HG03378 (cell line): ENCODE data around the gene WDR38.

ENCODE experiments used
- ATAC-seq: cut with Tn5 transposase; IDR thresholded peaks from one replicate; pipeline ENCODE4 v1.9.1; 2021; ENCODE audit warnings: mild to moderate bottlenecking, moderate library complexity; ENCODE audit not compliant: unreplicated experiment

Gene WDR38

GRCh38 chr9:124857533-124858162 is 4.4 kb downstream of the WDR38 start:
- no peak for ATAC-seq

DNA sequence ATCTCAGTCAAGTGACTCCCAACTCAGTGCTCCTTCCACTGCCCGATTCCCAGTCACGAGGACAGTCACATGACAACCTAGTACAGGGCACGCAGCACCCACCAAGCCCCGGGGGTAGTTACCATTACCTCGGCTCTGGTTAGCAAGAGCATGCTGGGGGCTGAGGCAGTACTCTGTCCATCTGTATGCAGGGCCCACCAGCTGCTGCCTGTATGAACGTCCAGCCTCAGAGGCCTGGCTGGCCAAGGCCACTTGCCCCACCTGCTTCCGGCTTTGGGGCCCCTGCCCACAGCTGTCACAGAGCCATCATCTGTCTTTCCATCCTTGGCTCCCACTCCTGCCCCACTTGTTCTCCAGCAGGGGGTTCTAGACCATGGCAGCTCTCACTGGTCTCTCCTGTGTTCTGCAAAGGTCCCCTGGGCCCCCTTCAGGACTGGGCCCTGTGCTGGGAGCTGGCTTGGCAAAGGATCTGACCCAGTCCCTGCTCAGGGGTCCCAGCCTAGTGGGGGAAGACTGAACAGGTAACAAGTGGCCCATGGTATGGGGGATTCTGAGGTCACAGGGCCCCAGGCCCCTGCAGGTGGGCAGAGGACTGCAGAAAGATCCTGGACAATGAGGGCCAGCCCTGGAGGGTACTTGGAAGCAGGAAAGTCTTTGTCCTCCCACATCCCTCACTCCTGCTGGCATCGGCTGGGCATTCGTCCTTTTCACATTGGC is 5.2 kb downstream of the WDR38 start:
- no peak for ATAC-seq

- ATAC-seq = no peak
These were observed 6.7 kb downstream of the WDR38 start for GRCh38 chr9:124859803-124860581.

GRCh38 chr9:124860582-124861341 is 7.5 kb downstream of the WDR38 start:
- peak; percentile 3 for ATAC-seq

- ATAC-seq = peak; percentile 70
These were observed 8.3 kb downstream of the WDR38 start, which contains the start of the genes ARPC5L and RPL35 for GRCh38 chr9:124861342-124862229. TSS of gene ARPC5L (plus strand) at chr9:124862130. CDS start at chr9:124869291, 7,161 bp downstream. TSS of gene RPL35 (minus strand) at chr9:124861957. CDS start at chr9:124861912, 45 bp downstream.

- no peak for ATAC-seq
These were observed 10.2 kb downstream of the WDR38 start for GRCh38 chr9:124863371-124863871.

DNA sequence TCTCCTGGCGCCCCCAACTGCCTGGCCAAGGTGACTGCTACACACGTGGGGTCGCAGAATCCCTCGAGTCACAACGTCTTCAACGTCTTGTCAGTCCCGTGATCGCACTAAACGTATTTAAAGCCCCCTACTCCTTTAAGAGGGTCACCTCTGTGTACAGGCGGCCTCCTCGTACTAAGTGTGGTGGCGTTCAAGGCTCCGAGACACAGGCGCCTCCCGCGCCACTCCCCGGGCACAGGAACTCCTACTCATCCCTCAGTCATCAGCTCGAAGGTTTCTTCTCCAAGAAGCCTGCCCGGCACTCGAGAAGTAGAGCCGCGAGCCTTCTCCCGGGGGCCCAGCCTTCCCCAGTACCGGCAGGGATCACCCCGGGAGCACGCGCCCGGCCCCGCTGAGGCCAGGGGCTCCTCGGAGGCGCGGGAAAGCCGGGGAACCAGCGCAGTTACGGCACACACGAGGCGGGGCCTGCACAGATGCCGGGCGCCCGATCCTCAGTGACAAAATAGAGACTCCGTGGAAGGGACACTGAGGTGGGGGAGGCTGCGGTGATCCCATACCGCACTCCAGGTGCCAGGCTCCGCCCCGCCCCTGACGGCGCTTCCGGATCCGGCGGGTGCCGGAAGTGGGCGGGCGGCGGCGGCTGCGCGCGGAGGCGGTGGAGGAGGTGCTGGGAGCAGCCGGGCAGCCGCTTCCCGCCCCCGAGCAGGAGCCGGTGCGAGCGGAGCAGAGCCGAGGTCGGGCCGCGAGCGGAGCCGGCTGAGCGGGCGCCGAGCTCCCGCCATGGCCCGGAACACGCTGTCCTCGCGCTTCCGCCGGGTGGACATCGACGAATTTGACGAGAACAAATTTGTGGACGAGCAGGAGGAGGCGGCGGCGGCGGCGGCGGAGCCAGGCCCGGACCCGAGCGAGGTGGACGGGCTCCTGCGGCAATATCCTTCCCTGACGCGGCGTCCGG is 15.5 kb downstream of the WDR38 start:
- ATAC-seq = peak; percentile 35

DNA sequence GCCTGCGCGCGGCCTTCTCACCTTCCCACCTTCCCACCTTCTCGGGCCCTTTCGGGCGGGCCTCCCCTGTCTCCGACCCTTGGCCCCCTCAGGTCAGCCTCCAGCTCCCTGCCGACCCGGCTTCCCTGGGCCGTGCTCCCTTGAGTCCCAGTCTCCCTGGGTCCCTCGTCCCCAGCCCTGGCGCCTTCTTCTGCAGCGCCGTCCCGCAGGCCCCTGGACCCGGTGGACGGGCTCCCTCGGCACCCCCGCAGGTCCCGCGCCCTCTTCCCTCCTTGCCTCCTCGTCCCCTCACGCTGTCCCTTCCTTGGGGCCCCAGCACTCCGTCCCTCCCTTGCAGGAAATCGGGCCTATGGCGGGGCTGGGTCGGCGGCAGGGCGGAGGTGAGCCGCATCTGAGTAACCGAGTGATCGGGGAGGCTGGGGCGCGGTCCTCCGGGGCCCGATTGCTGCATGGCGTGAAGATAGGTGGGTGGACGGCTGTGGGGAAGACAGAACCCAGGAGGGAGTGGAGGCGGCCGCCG is 16.3 kb downstream of the WDR38 start:
- no peak for ATAC-seq

DNA sequence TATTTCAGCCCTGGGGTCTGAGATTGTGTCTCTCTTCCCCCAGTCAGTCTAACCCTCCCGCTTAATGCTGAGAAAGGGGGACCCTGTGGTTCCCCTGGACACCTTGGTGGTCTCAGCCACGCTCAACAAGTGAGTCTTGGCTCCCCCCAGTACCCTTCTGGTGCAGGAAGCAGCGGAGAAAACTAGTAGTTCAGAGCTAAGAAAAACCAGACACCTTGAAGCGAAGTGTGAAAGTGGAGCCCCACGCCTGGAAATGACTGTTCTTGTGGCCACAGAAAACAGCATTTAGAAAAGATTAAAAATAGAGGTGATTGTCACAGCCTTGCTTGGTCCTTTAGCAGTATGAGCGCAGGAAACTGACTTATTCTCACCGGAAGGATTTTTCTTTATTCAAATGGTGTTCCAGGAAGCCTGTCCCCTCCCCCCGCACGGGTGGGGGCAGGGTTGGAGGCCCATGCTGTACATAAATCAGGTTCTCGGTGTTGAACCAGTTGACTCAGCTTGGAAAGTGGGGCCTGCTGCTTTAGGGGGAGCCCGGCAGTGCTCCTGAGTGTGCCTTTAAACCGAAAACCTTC is 16.8 kb downstream of the WDR38 start:
- peak; percentile 47 for ATAC-seq

DNA sequence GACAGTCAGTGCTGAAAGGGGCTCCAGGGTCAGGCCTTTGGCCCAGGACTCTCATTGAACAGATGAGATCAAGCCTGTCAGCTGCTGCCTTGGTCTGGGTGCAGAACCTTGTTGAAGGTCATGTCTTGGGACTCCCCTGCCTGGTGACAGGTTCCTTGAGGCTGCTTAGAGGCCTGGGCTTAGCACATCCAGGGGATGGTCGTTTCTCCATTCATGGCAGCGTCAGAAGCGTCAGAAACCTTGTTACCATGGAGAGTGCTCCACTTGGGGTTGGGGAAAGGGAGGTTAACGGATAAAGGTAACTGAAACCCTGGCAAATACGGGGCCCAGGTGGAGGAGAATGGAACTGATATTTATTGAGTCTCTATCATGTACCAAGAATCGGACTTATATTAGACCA is 17.5 kb downstream of the WDR38 start:
- no peak for ATAC-seq

DNA sequence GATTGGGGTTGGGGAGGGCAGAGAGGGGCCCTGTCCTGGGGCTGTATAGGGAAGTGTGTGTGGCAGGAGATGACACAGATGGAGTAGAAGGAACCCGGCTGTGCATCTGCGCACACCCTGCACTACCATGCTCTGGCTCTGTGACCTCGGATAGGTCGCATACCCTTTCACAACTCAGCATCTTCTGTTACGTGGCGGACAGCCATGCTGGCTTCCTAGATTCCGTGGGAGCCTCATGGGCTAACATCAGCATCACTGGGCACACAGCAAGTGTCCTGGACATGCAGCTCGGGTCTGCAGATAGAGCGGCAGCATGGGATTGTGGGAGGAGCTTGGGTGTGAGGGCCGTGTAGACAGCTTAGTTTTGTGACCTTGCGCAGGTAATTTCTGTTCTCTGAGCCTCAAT is 17.9 kb downstream of the WDR38 start:
- no peak for ATAC-seq

DNA sequence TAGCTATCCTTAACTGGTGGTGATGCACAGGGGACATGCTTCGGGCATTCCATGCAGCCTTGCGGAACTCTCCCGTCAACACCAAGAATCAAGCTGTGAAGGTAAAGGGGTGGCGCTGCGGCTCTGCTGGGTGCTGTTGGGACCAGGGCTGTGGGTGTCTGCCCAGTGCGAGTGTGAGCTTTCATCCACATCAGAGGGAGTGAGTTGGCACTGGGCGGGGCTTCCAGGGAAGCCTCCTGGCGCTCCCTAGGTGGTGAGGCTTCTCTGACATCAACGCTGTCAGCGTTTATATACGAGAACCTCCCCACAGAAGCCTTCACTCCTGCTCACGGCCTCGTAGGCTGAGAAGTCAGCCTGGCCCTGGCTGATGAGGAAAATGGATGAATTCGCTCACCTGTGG is 20.4 kb downstream of the WDR38 start:
- no peak for ATAC-seq

GRCh38 chr9:124875501-124875900 is 22.2 kb downstream of the WDR38 start:
- ATAC-seq = no peak

DNA sequence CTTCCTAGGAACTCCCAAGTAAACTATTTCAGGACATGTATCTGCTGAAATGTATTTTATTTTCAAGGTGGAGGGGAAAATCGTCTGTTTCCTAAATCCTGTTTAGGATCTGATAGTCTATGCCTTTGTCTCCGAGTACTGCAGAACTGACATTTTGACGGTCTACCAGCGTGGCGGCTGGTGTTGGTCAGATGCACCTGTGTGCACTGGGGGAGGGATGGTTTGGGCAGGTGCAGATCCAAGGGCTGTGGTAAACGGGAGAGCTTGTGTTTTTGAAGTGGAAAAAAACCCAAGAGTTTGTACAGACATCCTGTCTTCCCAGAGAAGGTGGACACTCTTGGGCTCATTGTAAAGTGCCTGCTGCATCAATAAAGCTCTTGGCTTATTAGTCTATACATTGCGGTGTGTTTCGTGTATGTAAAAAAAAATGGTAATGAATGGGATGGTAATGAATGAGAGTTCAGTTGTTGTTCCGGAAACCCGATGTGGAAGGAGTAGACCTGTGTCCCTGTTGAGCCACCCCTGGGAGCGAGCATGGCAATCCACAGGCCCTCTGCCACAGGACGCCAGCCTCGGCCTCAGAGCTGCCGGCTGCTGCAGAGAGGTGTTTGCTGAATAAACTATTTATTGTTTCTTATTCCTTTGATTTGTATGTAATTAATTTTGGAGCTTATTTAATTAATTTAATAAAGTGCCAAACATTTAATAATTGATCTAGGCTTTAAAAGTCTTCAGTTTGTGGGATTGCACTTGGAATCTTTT is 23.9 kb downstream of the WDR38 start:
- ATAC-seq = no peak

DNA sequence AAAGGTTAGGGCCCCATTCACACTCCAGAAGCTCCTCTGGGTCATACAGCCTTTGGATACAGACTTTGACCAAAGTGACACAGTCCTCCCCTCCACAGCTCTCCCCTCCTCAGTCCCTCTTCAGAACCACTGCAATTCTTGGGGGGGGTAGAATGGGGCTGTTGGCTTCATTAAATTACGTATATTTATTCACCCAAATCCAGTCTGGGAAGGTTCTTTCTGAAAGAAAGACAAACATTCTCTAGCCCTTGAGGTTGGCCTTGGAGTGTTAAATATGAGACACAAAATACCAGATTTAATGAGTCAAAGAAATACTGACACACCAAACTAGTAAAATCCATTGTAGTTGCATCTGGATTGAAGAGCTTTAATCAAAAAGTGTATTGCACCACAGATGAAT is 24.8 kb downstream of the WDR38 start:
- ATAC-seq = no peak

- no peak for ATAC-seq
These were observed 25.3 kb downstream of the WDR38 start for GRCh38 chr9:124878518-124878917.

DNA sequence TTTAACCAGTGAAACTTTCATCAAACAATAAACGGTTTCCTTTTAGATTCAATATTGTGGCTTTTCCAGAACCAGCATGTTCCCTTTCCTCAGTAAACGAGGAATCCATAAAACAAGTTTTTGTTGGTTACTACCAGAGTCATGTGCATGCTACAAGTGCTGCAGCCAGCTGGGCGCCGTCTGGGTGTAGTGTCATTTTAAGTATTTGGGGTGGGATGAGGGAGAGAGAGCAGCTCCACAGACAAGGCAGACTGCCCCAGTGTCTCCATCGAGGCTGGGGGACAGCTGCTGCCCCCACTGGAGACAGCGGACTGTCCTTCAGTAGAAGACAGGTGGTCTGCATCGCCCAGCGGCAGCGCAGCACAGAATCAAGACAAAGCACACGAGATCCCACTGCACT is 26.0 kb downstream of the WDR38 start:
- no peak for ATAC-seq
